NCI-H1092 treated with DMSO at 0.1 percent for 48 hours (cell line): ENCODE results near the gene R3HDM2.
"Not testable (repeated sequence)": the region's sequence is repeated elsewhere in the genome, so short reads cannot be mapped to it uniquely, and the experiment has no call there.

ENCODE experiments used
- DNase-seq: peaks from one replicate; lab custom pipeline; 2025; lab: John Stamatoyannopoulos, UW

R3HDM2 gene

DNA sequence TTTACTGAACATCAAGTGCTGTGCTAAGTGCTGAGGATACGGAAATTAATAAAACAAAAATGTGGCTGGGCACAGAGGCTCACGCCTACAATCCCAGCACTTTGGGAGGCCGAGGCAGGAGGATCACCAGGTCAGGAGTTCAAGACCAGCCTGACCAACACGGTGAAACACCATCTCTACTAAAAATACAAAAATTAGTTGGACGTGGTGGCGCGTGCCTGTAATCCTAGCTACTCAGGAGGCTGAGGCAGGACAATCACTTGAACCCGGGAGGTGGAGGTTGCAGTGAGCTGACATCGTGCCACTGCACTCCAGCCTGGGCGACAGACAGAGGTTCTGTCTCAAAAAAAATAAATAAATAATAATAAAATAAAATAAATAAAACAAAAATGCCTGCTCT lies 3.9 kb downstream of the R3HDM2 start:
- DNase-seq = not testable (repeated sequence)

DNA sequence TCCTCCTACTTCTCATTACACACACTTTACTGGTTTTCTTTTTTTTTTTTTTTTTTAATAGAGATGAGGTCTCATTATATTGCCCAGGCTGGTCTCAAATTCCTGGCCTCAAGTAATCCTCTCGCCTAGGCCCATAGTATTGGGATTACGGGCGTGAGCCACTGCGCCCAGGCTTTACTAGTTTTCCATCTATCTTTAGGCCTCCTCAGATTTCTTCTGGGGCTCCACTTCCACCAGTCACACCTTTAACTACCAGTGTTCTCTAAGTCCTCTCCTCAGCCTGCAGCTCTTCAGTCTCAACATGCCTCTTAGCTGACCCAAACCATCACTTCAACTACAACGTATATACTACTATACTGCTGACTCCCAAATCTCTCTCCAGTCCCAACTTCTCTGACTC lies 10.4 kb downstream of the R3HDM2 start:
- DNase-seq = no peak

DNA sequence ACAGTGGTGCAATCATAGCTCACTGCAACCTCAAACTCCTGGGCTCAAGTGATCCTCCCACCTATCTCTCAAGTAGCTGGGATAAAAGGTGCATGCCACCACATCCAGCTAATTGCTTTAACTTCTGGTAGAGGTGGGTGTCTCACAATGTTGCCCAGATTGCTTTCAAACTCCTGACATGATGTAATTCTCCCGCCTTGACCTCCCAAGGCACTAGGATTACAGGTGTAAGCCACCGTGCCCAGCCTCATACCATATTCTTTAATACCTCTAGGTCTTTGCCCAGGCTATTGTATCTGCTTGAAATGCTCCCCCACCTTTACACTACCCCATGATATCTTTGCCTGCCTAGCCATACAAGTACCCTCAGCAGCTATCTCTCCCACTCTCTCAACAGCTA lies 11.3 kb downstream of the R3HDM2 start:
- DNase-seq = no peak

DNA sequence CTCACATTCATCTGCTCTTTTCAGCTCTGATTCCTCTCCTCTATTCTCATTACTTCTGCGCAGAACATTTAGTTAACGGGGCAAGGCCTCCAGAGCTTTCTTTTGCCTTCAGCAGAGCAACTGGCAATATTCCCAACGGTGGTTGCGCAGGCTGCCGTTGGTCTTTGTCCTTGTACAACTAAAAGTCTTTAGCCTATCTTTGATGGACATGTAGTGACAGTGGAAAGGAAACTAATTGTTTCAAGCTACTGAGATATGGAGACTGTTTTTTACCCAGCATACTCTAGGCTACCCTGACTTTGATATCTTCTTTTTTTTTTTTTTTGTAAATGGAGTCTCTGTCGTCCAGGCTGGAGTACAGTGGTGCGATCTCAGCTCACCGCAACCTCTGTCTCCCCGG lies 12.6 kb downstream of the R3HDM2 start:
- no peak for DNase-seq

DNA sequence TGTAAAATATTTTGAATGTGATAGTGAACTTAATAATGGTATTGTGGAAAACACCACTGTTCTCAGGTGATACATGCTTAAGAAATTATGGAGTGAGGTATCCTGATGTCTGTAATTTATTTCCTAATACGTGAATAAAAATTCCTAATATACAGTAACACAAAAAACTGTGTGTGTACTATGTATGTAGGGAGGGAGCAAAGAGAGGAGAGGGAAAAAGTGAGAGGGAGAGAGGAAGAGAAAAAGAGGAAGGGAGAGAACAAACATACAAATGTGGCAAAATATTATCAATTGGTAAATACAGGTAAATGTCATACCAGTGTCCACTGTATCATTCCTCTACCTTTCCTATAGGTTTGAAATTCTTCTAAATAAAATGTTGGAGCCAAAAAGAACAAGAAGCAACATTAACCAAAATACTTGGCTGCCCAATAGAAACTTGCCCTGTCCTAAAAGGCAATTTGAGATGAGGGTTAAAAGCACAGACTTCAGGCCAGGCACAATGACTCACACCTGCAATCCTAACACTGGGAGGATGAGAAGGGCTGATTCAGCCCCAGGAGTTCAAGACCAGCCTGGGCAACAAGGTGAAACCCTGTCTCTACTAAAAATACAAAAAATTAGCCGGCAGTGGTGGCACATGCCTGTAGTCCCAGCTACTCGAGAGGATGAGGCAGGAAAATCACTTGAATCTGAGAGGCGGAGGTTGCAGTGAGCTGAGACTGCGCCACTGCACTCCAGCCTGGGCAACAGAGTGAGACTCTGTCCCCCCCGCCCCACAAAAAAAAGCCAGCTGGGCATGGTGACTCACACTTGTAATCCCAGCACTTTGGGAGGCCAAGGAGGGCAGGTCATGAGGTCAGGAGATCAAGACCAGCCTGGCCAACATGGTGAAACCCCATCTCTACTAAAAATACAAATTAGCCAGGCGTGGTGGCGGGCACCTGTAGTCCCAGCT lies 14.5 kb downstream of the R3HDM2 start:
- DNase-seq = no peak

DNA sequence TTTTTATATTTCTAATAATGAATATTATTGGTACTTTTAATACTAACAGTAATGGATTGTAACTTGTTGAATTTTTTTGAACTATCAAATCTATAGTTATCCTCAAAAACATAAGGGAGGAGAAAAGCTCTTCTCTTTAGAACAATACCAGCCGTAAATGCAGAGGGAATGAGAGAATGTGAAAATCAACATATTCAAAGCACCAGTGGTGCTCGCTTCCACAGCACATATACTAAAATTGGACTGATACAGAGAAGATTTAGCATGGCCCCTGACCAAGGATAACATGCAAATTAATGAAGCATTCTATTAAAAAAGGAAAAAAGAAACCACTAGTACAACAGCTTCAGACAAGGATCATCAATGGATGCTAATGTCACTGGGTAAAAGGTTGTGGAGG lies 15.8 kb downstream of the R3HDM2 start:
- no peak for DNase-seq

DNA sequence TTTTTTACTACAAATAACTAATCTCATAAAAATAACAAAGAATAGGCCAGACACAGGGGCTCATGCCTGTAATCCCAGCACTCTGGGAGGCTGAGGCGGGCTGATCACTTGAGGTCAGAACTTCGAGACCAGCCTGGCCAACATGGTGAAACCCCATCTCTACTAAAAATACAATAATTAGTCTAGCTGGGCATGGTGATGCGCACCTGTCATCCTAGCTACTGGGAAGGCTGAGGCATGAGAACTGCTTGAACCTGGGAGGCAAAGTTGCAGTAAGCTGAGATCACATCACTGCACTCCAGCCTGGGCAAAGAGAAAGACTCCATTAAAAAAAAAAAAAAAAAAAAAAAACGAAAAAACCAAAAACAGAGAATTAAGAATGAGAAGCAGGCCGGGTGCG lies 16.7 kb downstream of the R3HDM2 start:
- not testable (repeated sequence) for DNase-seq

DNA sequence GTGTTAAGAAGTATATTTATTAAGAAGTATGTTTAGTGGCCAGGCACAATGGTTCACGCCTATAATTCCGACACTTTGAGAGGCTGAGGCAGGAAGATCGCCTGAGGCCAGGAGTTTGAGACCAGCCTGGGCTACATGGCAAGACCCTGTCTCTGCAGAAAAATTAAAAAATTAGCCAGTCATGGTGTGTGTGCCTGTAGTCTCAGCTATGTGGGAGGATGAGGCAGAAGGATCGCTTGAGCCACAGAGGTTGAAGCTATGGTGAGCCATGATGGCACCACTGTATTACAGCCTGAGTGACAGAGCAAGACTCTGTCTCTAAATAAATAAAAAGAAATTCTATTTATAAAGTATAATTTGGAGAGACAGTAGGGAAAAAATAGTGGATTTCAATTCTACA lies 20.3 kb downstream of the R3HDM2 start:
- DNase-seq = no peak

DNA sequence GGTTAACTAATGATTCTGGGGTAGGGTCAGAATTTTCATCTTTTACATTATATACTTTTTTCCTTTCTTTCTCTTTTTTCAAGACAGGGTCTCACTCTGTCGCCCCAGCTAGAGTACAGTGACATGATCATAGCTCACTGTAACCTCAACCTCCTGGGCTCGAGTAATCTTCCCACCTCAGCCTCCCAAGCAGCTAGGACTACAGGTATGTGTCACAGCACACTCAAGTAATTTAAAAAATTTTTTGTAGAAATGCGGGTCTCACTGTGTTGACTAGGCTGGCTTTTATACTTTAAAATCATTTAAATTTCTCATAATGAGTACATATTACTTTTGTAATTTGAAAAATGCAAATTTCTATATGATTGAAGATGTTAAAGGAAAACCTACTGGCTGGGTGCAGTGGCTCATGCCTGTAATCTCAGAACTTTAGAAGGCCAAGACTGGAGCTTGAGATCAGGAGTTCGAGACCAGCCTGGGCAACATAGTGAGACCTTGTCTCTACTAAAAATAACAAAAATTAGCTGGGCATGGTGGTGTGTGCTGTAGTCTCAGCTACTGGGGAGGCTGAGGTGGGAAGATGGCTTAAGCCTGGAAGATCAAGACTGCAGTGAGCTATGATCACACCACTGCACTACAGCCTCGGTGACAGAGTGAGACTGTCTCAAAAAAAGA lies 25.7 kb downstream of the R3HDM2 start:
- no peak for DNase-seq

DNA sequence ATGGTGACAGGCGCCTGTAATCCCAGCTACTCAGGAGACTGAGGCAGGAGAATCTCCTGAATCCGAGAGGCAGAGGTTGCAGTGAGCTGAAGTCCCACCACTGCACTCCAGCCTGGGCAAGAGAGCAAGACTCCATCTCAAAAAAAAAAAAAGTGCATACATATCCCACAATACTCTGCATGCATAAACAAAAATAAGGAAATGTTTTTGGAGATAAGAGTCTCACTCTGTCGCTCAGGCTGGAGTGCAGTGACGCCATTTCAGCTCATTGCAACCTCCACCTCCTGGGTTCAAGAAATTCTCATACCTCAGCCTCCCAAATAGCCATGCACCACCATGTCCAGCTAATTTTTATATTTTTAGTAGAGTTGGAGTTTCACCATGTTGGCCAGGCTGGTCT lies 28.7 kb downstream of the R3HDM2 start:
- DNase-seq = not testable (repeated sequence)

DNA sequence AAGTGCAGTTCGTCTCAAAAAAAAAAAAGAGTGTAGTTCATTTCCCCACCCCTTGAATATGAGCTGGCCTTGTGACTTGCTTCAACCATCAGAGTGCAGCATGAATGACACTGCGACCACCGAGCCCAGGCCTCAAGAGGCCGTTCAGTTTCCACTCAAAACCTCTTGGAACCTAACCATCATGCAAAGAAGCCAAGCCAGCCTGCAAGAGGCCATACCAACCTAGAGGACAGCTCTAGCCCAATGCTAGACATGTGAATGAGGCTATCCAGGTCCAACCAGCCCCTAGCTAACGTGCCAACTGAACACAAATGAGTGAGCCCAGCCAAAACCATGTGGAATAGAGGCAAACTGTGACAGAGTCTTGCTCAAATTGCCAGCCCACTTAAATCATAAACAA lies 29.7 kb downstream of the R3HDM2 start:
- peak; percentile 2 for DNase-seq

DNA sequence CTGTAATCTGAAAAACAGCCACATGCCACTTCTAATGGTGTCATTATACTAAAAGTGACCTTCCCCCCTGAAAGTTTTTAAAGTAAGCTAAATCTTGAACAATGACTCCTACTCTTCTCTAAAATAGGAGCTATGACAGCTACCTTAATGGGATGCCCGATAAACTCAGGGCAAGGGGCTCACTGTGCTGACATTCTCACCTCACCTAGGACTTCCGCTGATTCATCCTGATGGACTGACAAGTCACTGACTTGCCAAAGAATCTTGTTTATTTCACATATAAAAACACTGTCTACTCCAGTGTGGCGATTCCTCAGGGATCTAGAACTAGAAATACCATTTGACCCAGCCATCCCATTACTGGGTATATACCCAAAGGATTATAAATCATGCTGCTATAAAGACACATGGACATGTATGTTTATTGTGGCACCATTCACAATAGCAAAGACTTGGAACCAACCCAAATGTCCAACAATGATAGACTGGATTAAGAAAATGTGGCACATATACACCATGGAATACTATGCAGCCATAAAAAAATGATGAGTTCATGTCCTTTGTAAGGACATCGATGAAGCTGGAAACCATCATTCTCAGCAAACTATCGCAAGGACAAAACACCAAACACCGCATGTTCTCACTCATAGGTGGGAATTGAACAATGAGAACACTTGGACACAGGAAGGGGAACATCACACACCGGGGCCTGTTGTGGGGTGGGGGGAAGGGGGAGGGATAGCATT lies 31.0 kb downstream of the R3HDM2 start:
- not testable (repeated sequence) for DNase-seq

DNA sequence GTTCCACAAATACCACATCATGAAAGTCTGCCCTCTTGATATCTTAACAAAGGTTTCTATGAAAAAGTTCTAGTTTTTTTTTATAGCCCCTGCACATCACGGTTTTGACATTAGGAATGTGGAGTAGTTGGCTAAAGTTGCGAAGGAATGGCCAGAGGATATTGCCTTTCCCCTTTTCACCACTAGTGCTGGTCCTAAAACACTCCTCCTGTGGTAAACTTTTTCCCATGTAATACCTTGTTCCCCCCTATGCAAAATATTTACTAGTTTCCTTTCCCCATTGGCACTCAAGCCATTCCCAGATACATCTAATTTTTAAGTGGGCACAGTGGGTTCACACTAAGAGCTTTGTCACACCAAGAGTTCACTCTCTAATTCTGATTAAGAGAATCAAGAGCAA lies 33.4 kb downstream of the R3HDM2 start:
- no peak for DNase-seq

DNA sequence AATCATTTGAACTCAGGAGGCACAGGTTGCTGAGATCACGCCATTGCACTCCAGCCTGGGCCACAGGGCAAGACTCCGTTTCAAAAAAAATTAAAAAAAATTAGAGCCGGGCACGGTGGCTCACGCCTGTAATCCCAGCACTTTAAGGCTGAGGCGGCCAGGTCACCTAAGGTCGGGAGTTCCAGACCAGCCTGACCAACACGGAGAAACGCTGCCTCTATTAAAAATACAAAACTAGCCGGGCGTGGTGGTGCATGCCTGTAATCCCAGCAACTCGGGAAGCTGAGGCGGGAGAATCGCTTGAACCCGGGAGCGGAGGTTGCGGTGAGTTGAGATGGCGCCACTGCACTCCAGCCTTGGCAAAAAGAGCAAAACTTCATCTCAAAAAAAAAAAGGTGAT lies 35.7 kb downstream of the R3HDM2 start:
- no peak for DNase-seq

DNA sequence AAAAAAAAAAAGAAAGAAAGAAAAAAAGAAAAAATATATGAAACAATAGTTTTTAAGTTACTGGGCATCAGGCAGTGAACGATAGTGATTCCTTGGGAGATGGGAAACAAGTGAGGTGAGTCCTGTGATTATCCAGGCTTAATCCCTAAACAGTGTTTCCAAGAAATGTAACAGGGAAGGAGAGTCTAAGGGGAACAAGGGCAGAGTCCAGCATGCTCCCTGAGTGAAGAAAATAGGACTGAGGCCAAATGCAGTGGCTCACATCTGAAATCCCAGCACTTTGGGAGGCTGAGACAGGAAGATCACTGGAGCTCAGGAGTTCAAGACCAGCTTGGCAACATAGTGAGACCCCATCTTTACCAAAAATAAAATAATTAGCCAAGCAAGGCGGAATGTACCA lies 40.7 kb downstream of the R3HDM2 start:
- no peak for DNase-seq

DNA sequence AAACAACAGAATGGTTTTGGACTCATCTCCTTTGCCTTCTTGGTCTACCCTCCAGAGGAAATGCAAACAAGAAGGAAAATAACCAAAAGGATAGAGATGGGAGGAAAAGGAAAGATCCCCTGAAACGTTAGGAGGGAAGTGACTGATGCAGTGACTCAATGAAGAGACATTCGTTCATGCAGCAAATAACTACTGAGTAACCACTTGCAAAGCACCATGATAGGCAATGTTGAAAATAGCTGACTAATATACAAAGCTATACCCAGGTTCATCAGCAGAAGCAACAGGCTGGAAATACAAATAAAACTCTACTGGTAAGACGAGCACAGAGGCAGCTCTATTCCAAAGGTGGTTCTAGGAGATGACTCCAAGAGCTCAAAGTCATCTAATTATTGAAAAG lies 41.8 kb downstream of the R3HDM2 start:
- DNase-seq = no peak

DNA sequence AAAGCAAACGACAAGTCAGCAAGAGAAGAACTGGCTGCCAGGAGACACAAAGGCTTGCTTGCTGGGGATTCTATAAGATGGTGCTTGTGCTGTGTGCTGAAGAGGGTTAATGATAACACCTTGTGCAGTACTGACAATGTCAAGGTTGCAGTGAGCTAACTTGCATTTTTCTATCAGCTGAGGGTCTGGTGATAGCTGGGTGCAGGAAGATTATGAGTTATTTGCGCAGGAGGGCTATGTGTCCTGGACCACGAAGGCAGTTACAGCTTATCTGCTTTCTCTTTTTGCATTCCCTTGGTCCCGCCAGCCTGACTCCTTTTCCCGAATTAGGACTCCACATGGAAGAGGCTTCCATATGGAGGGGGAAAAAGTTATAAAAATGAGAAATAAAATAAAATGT lies 42.4 kb downstream of the R3HDM2 start:
- no peak for DNase-seq

DNA sequence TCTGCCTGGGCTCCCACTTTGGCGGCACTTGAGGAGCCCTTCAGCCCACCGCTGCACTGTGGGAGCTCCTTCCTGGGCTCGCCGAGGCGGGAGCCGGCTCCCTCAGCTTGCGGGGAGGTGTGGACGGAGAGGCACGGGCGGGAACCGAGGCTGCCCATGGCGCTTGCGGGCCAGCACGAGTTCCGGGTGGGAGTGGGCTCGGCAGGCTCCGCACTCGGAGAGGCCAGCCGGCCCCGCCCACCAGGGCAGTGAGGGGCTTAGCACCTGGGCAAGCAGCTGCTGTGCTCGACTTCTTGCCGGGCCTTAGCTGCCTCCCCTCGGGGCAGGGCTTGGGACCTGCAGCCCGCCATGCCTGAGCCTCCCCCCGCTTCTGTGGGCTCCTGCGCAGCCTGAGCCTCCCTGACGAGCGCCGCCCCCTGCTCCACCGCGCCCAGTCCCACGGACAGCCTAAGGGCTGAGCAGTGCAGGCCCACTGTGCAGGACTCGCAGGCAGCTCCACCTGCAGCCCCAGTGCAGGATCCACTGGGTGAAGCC lies 44.6 kb downstream of the R3HDM2 start:
- no peak for DNase-seq

DNA sequence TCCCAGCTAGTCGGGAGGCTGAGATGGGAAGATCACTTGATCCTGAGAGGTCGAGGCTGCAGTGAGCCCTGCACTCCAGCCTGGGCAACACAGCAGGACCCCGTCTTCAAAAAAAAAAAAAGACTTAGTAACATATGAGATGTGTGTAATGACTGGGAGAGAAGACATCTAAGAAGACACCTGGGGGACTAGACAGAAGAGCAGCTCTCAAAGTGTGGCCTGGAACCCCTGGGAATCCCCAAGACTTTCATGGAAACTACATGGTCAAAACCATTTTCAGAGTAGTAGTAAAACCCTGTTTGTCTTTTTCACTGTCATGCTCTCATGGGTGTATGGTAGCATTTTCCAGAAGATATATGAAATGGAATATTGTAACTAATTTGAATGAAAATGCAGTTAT lies 45.3 kb downstream of the R3HDM2 start:
- no peak for DNase-seq

DNA sequence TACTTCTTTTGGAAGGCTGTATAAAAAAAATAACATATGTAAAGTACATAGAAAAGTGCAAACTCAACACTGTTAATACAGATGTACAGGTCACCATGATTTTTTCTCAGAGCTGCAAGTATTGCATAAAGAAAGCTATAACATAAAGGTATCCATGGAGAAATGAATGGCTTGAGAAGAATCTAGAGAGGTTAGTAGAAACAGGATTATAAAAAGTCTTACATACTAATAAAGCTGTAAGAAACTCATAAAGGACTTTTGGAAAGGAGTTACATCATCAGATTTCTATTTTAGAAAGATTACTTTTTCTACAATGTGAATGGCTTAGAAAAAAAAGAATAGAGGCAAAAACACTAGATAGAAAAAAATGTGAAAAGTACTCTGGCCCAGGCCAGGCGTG lies 46.4 kb downstream of the R3HDM2 start:
- no peak for DNase-seq

DNA sequence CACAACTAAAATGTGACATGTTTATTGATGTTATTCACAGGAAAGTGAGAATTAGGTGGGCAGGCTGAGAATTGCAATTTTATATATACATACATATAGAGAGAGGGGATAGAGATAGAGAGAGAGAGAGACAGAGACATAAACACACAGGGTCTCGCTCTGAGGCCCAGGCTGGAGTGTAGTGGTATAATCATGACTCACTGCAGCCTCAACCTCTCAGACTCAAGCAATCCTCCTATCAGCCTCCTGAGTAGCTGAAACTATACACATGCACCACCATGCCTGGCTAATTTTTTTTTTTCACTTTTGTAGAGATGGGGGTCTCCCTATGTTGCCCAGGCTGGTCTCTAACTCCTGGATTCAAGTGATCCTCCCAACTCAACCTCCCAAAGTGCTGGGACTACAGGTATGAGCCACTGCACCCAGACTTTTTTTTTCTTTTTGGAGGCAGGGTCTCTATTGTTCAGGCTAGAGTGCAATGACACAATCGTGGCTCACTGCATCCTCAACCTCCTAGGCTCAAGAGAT lies 49.1 kb downstream of the R3HDM2 start:
- no peak for DNase-seq

DNA sequence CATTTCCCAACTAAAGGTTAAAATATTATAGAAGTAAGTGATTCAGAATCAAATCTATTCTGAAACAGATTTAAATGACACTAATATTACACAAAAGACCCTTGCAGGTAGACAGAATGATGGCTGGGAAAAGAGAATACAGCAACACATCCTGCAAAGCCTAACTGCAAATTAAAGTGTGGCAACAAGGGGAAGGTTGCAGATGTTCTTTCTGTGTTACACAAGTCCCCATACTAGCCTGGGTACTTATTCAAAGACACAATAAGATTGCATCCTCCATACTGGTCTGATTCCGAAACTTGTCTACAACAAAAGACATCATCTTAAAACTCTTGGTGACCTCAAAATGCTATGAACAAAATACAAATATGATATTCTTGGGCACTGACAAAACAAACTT lies 50.5 kb downstream of the R3HDM2 start:
- no peak for DNase-seq
